IMR-90 (cell line): ENCODE measurements around the gene MAJIN. TPM values are rescaled to one million over a fixed set of nuclear protein-coding genes. Genes with fewer than 3 reads are reported as not detected.

Experiments
- ATAC-seq: fragments of 200-7000 bp; cut with Tn5 transposase; 2 replicates; pipeline ENCODE4 v1.9.1; 2020; ENCODE audit warnings: low read depth, mild to moderate bottlenecking, moderate library complexity
- BruUV-seq: library from RNA; stranded (reverse); fragments of 400-500 nt; replicated peaks from 2 replicates; lab custom pipeline; 2021; lab: Mats Ljungman, UMichigan
- CTCF ChIA-PET: fragments of 300-600 bp; formaldehyde crosslinking; extraction: SDS; loops from one replicate; lab custom pipeline; 2021; ENCODE audit warnings: antibody characterized with exemption; lab: Yijun Ruan, JAX
- POLR2A ChIA-PET: fragments of 300-600 bp; sonication (Branson Sonifier 250); formaldehyde crosslinking; loops from one replicate; lab custom pipeline; 2022; ENCODE audit warnings: antibody characterized with exemption; ENCODE audit not compliant: unreplicated experiment; lab: Charles Lee
- DNase-seq: peaks from one replicate; pipeline ENCODE4 v3.0.0; 2013
- H2AFZ ChIP-seq: replicated peaks from 2 replicates; pipeline ENCODE3; 2013; ENCODE audit warnings: low read length, mild to moderate bottlenecking; ENCODE audit not compliant: poor library complexity
- H2AK5ac ChIP-seq: 2 replicates; pipeline ENCODE4 v1.6.1; 2013; ENCODE audit warnings: low read depth, low read length, inconsistent platforms
- H2AK9ac ChIP-seq: replicated peaks from 2 replicates; pipeline ENCODE3; 2013; ENCODE audit warnings: mild to moderate bottlenecking, low read depth, low read length, moderate library complexity; ENCODE audit not compliant: poor library complexity
- H2BK120ac ChIP-seq: 2 replicates; pipeline ENCODE4 v1.6.1; 2013; ENCODE audit warnings: low read depth, low read length, inconsistent platforms
- H2BK15ac ChIP-seq: 3 replicates; pipeline ENCODE4 v1.6.1; 2013; ENCODE audit warnings: low read depth, low read length, inconsistent platforms
- H2BK20ac ChIP-seq: 2 replicates; pipeline ENCODE4 v1.6.1; 2013; ENCODE audit warnings: low read depth, mild to moderate bottlenecking, inconsistent platforms, low read length, moderate library complexity
- H2BK5ac ChIP-seq: 2 replicates; pipeline ENCODE4 v1.6.1; 2013; ENCODE audit warnings: mild to moderate bottlenecking, low read depth, low read length, inconsistent platforms; ENCODE audit not compliant: poor library complexity, severe bottlenecking
- H3K14ac ChIP-seq: replicated peaks from 2 replicates; pipeline ENCODE4 v1.6.1; 2013; ENCODE audit warnings: low read depth, low read length, inconsistent platforms
- H3K18ac ChIP-seq: 2 replicates; pipeline ENCODE4 v1.6.1; 2013; ENCODE audit warnings: low read depth, low read length, control low read depth
- H3K23ac ChIP-seq: 2 replicates; pipeline ENCODE4 v1.6.1; 2013; ENCODE audit warnings: low read depth, low read length, inconsistent platforms
- H3K27ac ChIP-seq: 2 replicates; pipeline ENCODE4 v1.5.1; 2013; ENCODE audit warnings: mild to moderate bottlenecking, control low read depth, low read length; ENCODE audit not compliant: insufficient read depth
- H3K27me3 ChIP-seq: 2 replicates; pipeline ENCODE4 v1.6.1; 2013; ENCODE audit warnings: low read length; ENCODE audit not compliant: control insufficient read depth, insufficient read depth
- H3K36me3 ChIP-seq: 2 replicates; pipeline ENCODE4 v1.6.1; 2013; ENCODE audit warnings: low read length, mixed read lengths; ENCODE audit not compliant: control insufficient read depth, insufficient read depth
- H3K4ac ChIP-seq: 2 replicates; pipeline ENCODE4 v1.6.1; 2013; ENCODE audit warnings: low read depth, low read length, inconsistent platforms
- H3K4me1 ChIP-seq: 2 replicates; pipeline ENCODE4 v1.6.1; 2013; ENCODE audit warnings: low read length, mixed read lengths; ENCODE audit not compliant: control insufficient read depth, insufficient read depth
- H3K4me2 ChIP-seq: 2 replicates; pipeline ENCODE4 v1.6.1; 2013; ENCODE audit warnings: low read depth, mild to moderate bottlenecking, control low read depth, low read length, moderate library complexity
- H3K4me3 ChIP-seq: 2 replicates; pipeline ENCODE4 v1.5.1; 2013; ENCODE audit warnings: low read depth, mild to moderate bottlenecking, control low read depth, low read length, moderate library complexity; ENCODE audit not compliant: insufficient read depth
- H3K56ac ChIP-seq: 2 replicates; pipeline ENCODE4 v1.6.1; 2013; ENCODE audit warnings: low read length, inconsistent platforms; ENCODE audit not compliant: insufficient read depth; ENCODE audit errors: extremely low read depth
- H3K79me1 ChIP-seq, 2 experiments: 2 replicates each; pipeline ENCODE4 v1.6.1; 2013; ENCODE audit warnings: low read length in 2 of 2, inconsistent platforms in 1 of 2, low read depth in 1 of 2
- H3K9ac ChIP-seq: 2 replicates; pipeline ENCODE4 v1.6.1; 2013; ENCODE audit warnings: low read depth, low read length, control low read depth
- H3K9me1 ChIP-seq: 2 replicates; pipeline ENCODE4 v1.6.1; 2013; ENCODE audit warnings: low read length, inconsistent platforms; ENCODE audit not compliant: insufficient read depth
- H3K9me3 ChIP-seq: 2 replicates; pipeline ENCODE4 v1.6.1; 2013; ENCODE audit warnings: low read length; ENCODE audit not compliant: control insufficient read depth, insufficient read depth
- H4K20me1 ChIP-seq: 2 replicates; pipeline ENCODE4 v1.6.1; 2013; ENCODE audit warnings: low read length, inconsistent platforms; ENCODE audit not compliant: insufficient read depth
- H4K5ac ChIP-seq: 2 replicates; pipeline ENCODE4 v1.6.1; 2013; ENCODE audit warnings: mild to moderate bottlenecking, low read depth, low read length, control low read depth
- H4K8ac ChIP-seq, 2 experiments: 2 replicates each; pipeline ENCODE4 v1.6.1; 2013; ENCODE audit warnings: low read depth in 2 of 2, low read length in 2 of 2, control low read depth in 1 of 2, inconsistent platforms in 1 of 2
- H4K91ac ChIP-seq: 2 replicates; pipeline ENCODE4 v1.6.1; 2013; ENCODE audit warnings: low read depth, low read length, inconsistent platforms; ENCODE audit not compliant: insufficient read depth
- POLR2A ChIP-seq: IDR thresholded peaks from 2 replicates; pipeline ENCODE4 v1.6.1; 2012; ENCODE audit warnings: mild to moderate bottlenecking, low read depth, low read length
- RFX5 ChIP-seq: IDR thresholded peaks from 2 replicates; pipeline ENCODE4 v1.8.0; 2012; ENCODE audit warnings: low read depth, mild to moderate bottlenecking, low read length, moderate library complexity
- WGBS, 2 experiments: methylation state at CpG; one replicate each; pipeline versions ENCODE4 v1.1.5 to v1.1.7; 2013; ENCODE audit warnings: missing lambda C conversion rate in 2 of 2; ENCODE audit not compliant: insufficient read length in 1 of 2; ENCODE audit errors: extremely low coverage in 2 of 2; 5-methylcytosine and 5-hydroxymethylcytosine counted together
- dilution Hi-C: fragments of 300-500 bp; cut with HindIII; formaldehyde crosslinking; loops from one replicate; pipeline ENCODE4 v1.14.3; 2018; ENCODE audit warnings: low sequenced_read_pairs; ENCODE audit not compliant: unreplicated experiment
- in situ Hi-C: fragments of 300-500 bp; cut with MboI; formaldehyde crosslinking; loops from 3 replicates; pipeline ENCODE4 v1.14.3; 2019; ENCODE audit warnings: low sequenced_read_pairs, inconsistent platforms, mixed read lengths
- intact Hi-C: fragments of 100-400 bp; cut with micrococcal nuclease; formaldehyde crosslinking; loops from 2 replicates; pipeline ENCODE4 v1.10.0; 2022
- polyA plus RNA-seq, 3 experiments: library from polyadenylated mRNA; depleted of rRNA; stranded (reverse); fragments of >200 nt; gene quantifications; 2 replicates each; pipeline ENCODE4 v1.2.3, GENCODE V29; 2012; ENCODE audit warnings: low replicate concordance in 1 of 3
- total RNA-seq: library from RNA; depleted of rRNA; stranded (reverse); fragments of >200 nt; gene quantifications from 2 replicates; pipeline ENCODE4 v1.2.3, GENCODE V29; 2012

MAJIN gene
- total and polyA plus RNA-seq, 2 of the 4 experiments (the other 2 are of a cell fraction) = not detected

DNA sequence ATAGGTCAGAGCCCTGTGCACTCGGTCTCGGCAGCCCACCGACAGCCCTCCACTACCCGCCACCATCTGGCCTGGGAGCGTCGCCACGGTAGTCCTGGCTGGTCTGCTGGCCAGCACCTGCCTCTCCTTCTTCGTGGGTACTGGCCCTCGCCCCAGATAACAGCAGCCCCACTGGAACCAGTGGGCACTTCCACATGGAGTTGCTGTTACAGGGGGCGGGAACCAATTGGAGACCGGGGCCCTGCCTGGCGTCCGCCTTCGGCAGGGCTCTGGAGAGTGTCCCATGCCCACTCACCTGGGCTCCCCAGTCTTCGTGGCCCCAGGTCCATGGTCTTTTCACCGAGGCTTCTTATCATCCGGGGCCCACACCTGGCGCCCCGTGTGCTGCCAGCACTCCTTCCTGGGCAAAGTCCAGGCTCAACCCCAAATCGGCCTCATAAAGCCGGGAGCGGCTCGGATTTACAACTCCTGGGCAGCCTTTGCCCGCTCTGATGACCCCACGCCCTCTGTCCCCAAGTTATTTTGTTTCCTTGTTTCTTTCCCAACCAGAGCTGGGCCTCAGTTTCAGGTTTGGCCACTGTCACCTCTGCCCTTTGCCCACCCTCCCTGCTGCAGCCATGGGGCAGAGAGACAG lies 80.6 kb downstream of the MAJIN start:
- DNase-seq = no peak
- H2AK9ac ChIP-seq = peak overlapping the region; percentile 40
- peaks cover 5% of the 10 kb centered on the region; the same call in 1 of the 2 replicates for H3K4me1 ChIP-seq
- H2AK5ac ChIP-seq = 0 out of 2 replicates have a peak overlapping the region, but pooled peaks have one; percentile 10
- H2BK120ac ChIP-seq = no peak overlapping the region
- dilution Hi-C loops (no loop called here), in situ Hi-C loops (loop anchor here (5.0 kb wide), 1 partner anchor 44 kb away; no protein-coding TSS in a partner anchor), intact Hi-C loops (no loop called here)
- H2AFZ ChIP-seq = no peak overlapping the region
- H3K9ac ChIP-seq = no peak overlapping the region
- H3K27me3 ChIP-seq = no peaks in the 10 kb centered on the region
- no peak overlapping the region for H4K5ac ChIP-seq
- no peak overlapping the region for H4K8ac ChIP-seq
- no peak overlapping the region for H3K23ac ChIP-seq
- H2BK20ac ChIP-seq = no peak overlapping the region
- no peaks in the 10 kb centered on the region for H3K9me3 ChIP-seq
- H3K27ac ChIP-seq = no peak overlapping the region
- H3K4me2 ChIP-seq = no peak overlapping the region
- 90% methylated on average over 20 of the region's 25 CpGs; no CpG with 5 or more reads in 1 of the 2 experiments for WGBS, 2 experiments
- no peak overlapping the region for H3K4me3 ChIP-seq
- no TSS peak for BruUV-seq
- H4K20me1 ChIP-seq = peaks cover 4% of the 10 kb centered on the region; the same call in 1 of the 2 replicates
- ATAC-seq = no peak
- H2BK5ac ChIP-seq = no peak overlapping the region
- no peak overlapping the region for H4K91ac ChIP-seq
- no peak overlapping the region for H2BK15ac ChIP-seq
- no peak overlapping the region for H3K56ac ChIP-seq
- H3K4ac ChIP-seq = no peak overlapping the region
- ChIA-PET CTCF (interaction anchor here (0.6 to 1.4 kb wide), 2 partner anchors 36 to 43 kb away, joined by 3 to 5 read pairs; no protein-coding TSS in a partner anchor), POLR2A (no interaction called here)
- TF ChIP-seq POLR2A (no peak), RFX5 (no peak)
- peaks cover 6% of the 10 kb centered on the region; the same call in 1 of the 2 replicates for H3K36me3 ChIP-seq
- peaks cover 0 to 3% of the 10 kb centered on the region in 2 experiments; a peak in 1 of 4 replicates for H3K79me1 ChIP-seq
- no peak overlapping the region for H3K18ac ChIP-seq
- 0 out of 2 replicates have a peak, but pooled peaks cover 3% of the 10 kb centered on the region for H3K9me1 ChIP-seq
- no peak overlapping the region for H3K14ac ChIP-seq
